Epithelial cell of esophagus (primary cell): ENCODE data around the gene POLN.

Experiments
- DNase-seq: peaks from one replicate; pipeline ENCODE4 v3.0.0; 2010; ENCODE audit warnings: low read depth
- H3K4me3 ChIP-seq: 2 replicates; pipeline ENCODE4 v1.5.1; 2011; ENCODE audit warnings: mild to moderate bottlenecking, low read length, control low read depth
- TF ChIP-seq, protein P1 (sequence below): IDR thresholded peaks from 2 replicates; pipeline ENCODE4 v1.5.1; 2011; ENCODE audit warnings: low read depth, mild to moderate bottlenecking, low read length, control low read depth, inconsistent platforms; ENCODE audit not compliant: insufficient read depth; ENCODE audit errors: missing control alignments

POLN gene

GRCh38 chr4:2061186-2062131, 180.5 kb downstream of the POLN start:
- TF ChIP-seq, protein P1, sequence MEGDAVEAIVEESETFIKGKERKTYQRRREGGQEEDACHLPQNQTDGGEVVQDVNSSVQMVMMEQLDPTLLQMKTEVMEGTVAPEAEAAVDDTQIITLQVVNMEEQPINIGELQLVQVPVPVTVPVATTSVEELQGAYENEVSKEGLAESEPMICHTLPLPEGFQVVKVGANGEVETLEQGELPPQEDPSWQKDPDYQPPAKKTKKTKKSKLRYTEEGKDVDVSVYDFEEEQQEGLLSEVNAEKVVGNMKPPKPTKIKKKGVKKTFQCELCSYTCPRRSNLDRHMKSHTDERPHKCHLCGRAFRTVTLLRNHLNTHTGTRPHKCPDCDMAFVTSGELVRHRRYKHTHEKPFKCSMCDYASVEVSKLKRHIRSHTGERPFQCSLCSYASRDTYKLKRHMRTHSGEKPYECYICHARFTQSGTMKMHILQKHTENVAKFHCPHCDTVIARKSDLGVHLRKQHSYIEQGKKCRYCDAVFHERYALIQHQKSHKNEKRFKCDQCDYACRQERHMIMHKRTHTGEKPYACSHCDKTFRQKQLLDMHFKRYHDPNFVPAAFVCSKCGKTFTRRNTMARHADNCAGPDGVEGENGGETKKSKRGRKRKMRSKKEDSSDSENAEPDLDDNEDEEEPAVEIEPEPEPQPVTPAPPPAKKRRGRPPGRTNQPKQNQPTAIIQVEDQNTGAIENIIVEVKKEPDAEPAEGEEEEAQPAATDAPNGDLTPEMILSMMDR = no peak
- DNase-seq = no peak
- H3K4me3 ChIP-seq = no peak overlapping the region

GRCh38 chr4:2060611-2061185, 181.2 kb downstream of the POLN start:
- no peak overlapping the region for H3K4me3 ChIP-seq
- TF ChIP-seq, protein P1 = no peak
- peak; percentile 31 for DNase-seq

GRCh38 chr4:2059726-2060602, 182.0 kb downstream of the POLN start:
- TF ChIP-seq, protein P1 = no peak
- peak; percentile 24 for DNase-seq
- no peak overlapping the region for H3K4me3 ChIP-seq

DNA sequence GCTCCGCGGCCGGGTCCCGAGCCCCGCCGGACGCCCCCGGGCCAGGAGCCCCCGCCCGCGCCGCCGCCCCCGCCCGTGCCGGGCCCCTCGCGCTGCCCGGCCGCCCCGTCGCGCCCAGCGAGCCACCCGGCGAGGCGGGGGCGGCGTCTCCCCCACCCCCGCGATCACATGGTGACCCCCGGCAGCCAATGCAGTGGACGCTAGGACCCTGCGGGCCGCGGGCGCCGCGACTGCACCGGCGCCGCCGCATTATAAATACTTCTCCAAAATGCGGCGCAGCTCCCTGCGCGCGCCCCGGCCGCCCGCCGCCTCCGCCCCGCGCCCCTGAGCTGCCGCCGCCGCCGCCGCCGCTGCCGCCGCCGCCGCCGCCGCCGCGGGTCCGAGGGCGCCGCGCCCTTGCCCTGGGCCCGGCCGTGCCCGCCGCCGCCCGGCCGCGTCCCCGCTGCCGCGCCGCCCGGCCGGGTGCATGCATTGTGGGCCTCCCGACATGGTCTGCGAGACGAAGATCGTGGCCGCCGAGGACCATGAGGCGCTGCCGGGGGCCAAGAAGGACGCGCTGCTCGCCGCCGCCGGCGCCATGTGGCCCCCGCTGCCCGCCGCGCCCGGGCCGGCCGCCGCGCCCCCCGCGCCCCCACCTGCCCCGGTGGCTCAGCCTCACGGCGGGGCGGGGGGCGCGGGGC, 182.7 kb downstream of the POLN start, which contains the start of gene NAT8L:
Gene NAT8L, plus strand, starts transcription at position 282 of the 680 bp plus-strand sequence. Its CDS starts 185 bp downstream, at position 467.
- DNase-seq = no peak
- TF ChIP-seq, protein P1 = no peak
- H3K4me3 ChIP-seq = no peak within 1 kb of the TSS

DNA sequence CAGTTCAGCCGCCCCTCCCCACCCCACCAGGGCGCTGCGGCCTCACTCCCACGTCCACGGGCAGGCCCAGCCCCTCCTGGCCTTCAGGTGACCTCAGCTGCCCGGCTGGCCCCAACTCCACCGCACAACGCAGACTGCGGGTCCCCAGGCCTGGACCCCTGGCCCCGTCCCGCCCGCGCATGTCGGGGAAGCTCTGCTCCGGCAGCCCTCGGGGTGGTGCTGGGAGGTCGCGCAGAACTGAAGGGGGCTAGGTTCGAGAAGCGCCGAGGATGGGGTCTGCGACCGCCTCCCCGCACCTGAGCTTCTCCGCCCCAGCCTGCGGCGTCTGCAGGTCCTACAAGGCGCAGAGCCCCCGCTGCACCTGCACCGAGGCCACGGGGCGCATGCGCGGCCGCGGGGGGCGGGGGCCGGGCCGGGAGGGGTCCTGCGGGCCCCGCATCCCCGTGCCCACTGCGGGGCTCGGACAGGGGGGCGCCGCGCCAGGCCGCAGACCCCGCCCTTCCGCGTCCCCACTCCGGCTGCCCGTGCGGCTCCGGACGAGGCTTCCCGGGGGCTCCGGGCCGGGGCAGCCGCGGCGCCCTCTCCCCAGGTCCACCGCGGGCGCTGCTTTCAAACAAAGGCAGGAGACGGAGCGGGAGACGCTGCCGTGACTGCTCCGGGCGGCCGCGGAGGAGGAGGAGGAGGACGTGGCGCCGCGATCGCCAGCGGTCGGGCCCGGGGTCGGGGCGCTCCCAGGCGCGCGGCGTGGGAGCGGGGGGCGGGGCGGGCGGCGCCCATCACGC, 183.5 kb downstream of the POLN start:
- TF ChIP-seq, protein P1 = no peak
- DNase-seq = no peak
- no peak overlapping the region for H3K4me3 ChIP-seq
